Fibroblast of lung (primary cell): ENCODE data around the gene MCM8.

Experiments used
- EZH2 ChIP-seq: IDR thresholded peaks from 2 replicates; pipeline ENCODE4 v1.5.1; 2012; ENCODE audit warnings: low read length, control low read depth, mild to moderate bottlenecking; ENCODE audit errors: missing control alignments
- TF ChIP-seq, protein P1 (sequence below), 2 donors: IDR thresholded peaks in 1 of 2; conservative IDR thresholded peaks in 1 of 2; 1 replicate in 1 of 2; 2 replicates in 1 of 2; pipeline ENCODE4 v1.5.1; 2011 to 2012; ENCODE audit warnings: low read length in 2 of 2, control low read depth in 1 of 2, inconsistent platforms in 1 of 2, low read depth in 1 of 2, mild to moderate bottlenecking in 1 of 2

DNA sequence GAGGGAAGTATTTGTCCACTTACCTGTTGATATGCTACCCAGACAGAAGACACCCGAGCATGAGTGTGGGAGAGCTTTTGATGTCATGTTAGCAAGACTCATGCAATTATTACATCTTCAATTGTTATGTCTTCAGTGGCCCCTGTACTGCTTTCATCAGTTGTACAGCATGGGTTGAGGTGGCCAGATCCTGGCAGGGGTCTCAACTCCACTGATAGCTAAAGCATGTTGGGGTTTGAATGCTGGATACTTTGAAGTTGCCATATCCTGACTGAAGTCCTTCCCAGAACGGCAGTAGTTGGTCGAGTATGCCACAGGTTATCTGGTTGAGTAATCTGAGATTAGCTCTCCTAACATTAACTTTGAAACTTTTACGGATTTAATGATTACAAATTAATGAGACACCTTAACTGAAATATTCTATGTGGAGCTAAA lies 56.7 kb downstream of the MCM8 start:
- TF ChIP-seq, protein P1, sequence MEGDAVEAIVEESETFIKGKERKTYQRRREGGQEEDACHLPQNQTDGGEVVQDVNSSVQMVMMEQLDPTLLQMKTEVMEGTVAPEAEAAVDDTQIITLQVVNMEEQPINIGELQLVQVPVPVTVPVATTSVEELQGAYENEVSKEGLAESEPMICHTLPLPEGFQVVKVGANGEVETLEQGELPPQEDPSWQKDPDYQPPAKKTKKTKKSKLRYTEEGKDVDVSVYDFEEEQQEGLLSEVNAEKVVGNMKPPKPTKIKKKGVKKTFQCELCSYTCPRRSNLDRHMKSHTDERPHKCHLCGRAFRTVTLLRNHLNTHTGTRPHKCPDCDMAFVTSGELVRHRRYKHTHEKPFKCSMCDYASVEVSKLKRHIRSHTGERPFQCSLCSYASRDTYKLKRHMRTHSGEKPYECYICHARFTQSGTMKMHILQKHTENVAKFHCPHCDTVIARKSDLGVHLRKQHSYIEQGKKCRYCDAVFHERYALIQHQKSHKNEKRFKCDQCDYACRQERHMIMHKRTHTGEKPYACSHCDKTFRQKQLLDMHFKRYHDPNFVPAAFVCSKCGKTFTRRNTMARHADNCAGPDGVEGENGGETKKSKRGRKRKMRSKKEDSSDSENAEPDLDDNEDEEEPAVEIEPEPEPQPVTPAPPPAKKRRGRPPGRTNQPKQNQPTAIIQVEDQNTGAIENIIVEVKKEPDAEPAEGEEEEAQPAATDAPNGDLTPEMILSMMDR (conservative IDR thresholded peaks at IDR 0.05 in 1 of 2, IDR thresholded peaks at IDR 0.05 in 1 of 2; ENCODE audit: low read depth in 1 of 2, low read length in 2 of 2): no peak
- TF ChIP-seq EZH2: no peak
